ENCODE measurements around the gene ESYT2.

DNA sequence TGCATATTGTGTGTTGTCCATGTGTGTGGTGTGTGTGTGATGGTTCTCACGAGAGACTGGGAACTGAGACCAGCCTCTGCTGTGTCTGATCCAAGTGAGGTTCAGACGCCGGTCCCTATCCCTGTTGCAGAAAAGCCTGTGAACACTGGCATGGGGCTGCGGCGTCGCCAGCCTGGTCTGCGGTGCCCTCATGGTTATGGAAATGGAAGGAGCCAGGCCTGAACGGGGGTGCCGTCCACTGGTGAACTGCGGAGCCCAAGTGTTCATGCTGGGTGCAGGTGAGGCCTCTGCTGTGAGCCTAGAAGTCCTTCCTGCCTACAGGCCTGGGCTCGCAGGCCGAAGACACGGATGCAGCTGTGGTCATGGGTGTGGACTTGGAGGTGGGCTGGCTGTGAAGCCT is 106.0 kb downstream of the ESYT2 start:
- no peak for TF ChIP-seq CTCF (optimal IDR thresholded peaks at IDR 0.05 in 1 of 3, IDR thresholded peaks at IDR 0.05 in 1 of 3, conservative IDR thresholded peaks at IDR 0.05 in 1 of 3; ENCODE audit: extremely low read depth in 1 of 3, insufficient read depth in 2 of 3, low read length in 3 of 3)
- TF ChIP-seq EZH2 (IDR thresholded peaks at IDR 0.05; ENCODE audit: low read length), result no peak
